Activated naive CD8-positive, alpha-beta T cell treated with anti-CD3 and anti-CD28 coated beads, Interleukin-2, amount 50 U/mL, for 24 hours (primary cell): ENCODE results near the gene DLG2.

Experiments used
- ATAC-seq: fragments of 150-1000 bp; cut with Tn5 transposase; one replicate; pipeline ENCODE4 v1.10.0; 2021
- DNase-seq: peaks from one replicate; pipeline ENCODE4 v3.0.0; 2021
- H3K27ac Mint-ChIP-seq: one replicate; pipeline ENCODE4 v1.8.0; 2021; ENCODE audit warnings: mild to moderate bottlenecking, mixed read lengths
- H3K27me3 Mint-ChIP-seq: one replicate; pipeline ENCODE4 v1.8.0; 2021; ENCODE audit warnings: mixed read lengths
- H3K36me3 Mint-ChIP-seq: one replicate; pipeline ENCODE4 v1.8.0; 2021; ENCODE audit warnings: low read depth, mixed read lengths
- H3K4me1 Mint-ChIP-seq: one replicate; pipeline ENCODE4 v1.8.0; 2021; ENCODE audit warnings: mixed read lengths
- H3K4me3 Mint-ChIP-seq: one replicate; pipeline ENCODE4 v1.8.0; 2021; ENCODE audit warnings: mild to moderate bottlenecking, moderate library complexity, mixed read lengths
- H3K9me3 Mint-ChIP-seq: one replicate; pipeline ENCODE4 v1.8.0; 2021; ENCODE audit warnings: mixed read lengths

Gene DLG2

DNA sequence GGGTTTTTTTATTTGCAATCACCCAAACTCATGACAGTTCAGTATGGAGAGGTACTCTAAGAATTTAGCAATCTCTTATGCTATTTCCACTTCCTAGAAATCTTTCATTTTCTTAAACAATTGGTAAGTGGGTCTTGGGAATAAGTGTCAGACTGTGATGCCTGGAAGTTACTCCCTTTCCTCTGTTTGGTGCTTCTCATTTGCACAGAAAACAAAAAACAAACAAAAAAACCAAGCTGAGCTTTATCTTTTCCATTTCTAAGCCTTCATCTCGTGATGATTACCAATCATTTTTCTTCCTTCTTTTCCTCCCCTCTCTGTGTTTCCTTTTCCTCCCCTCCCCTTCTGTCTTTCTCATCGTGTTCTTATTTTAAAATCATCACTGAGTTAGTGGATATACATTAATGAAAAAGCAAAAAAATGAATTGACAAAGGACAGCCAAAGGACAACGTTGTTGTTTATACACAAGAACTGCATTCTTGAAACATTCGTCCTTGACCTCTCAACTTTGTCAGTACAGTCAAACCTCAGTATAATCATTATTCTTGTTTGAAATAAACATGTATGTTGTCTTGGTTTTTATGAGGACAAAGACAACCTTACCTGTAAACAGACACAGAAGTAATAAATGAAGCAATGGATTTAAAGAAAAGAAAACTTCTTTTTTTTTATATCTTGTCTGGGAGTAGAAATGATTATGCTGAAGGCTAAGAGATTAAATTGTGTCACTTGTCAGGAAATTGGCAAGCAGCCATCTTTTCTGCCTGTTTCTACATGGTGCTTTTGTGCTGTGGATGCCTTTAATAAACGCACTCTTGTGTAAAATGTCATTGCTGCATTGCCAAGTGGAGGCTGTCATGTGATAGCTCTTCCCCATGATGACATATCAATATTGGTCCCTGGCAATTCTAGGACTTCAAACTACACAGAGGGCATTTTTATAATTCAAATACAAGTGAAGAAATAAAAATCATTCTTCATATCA is 1537.8 kb downstream of the DLG2 start:
- DNase-seq (no peak), ATAC-seq (no peak)
- Mint-ChIP-seq H3K36me3 (no peaks in the 10 kb centered on the region), H3K4me3 (no peak overlapping the region), H3K9me3 (peaks cover 4% of the 10 kb centered on the region), H3K27me3 (no peaks in the 10 kb centered on the region), H3K27ac (no peak overlapping the region), H3K4me1 (no peaks in the 10 kb centered on the region)

DNA sequence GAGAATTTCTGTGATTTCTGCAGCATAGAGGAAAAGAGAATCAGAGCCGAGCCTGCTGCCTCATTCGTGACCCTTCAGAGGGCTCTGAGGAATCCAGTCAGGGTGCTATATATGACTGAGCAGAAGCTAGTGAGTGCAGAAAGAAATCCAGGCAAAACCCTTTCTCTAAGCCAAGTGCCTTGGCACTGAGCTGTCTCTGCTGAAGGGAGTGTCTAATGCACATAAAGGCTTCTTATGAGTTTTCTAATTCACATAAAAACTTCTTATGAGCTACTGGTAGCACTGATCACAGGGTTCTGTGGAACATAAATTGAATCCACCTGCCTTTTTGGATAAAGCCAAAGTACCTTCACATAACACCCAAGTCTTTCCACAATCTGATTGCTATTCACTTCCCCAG is 1555.3 kb downstream of the DLG2 start:
- H3K4me3 Mint-ChIP-seq = no peak overlapping the region
- no peaks in the 10 kb centered on the region for H3K36me3 Mint-ChIP-seq
- DNase-seq (no peak), ATAC-seq (no peak)
- no peaks in the 10 kb centered on the region for H3K4me1 Mint-ChIP-seq
- H3K9me3 Mint-ChIP-seq = peaks cover 4% of the 10 kb centered on the region
- H3K27me3 Mint-ChIP-seq = no peaks in the 10 kb centered on the region
- H3K27ac Mint-ChIP-seq = no peak overlapping the region

DNA sequence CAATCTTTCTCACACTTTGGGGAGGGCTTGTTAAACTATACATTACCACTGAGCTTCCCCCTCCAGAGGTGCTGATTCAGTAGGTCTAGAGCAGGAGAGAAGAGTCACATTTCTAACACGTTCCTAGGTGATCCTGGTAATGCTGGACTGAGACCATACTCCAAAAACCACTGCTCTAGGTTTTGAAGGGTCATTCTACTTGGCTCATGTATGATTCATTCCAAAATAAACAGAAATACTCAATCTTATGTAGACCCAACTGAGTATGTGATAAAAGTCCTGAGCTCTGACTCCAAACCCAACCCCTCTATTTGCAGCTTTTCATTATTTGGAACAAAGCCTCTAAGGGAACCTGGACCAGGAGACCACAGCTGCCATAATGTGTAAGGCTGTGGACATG is 1558.1 kb downstream of the DLG2 start:
- Mint-ChIP-seq H3K27ac (no peak overlapping the region), H3K27me3 (no peaks in the 10 kb centered on the region), H3K4me3 (no peak overlapping the region), H3K36me3 (no peaks in the 10 kb centered on the region), H3K4me1 (no peaks in the 10 kb centered on the region), H3K9me3 (no peaks in the 10 kb centered on the region)
- ATAC-seq (no peak), DNase-seq (no peak)

- DNase-seq = no peak
- Mint-ChIP-seq H3K9me3 (peaks cover 8% of the 10 kb centered on the region), H3K27ac (no peak overlapping the region), H3K4me3 (no peak overlapping the region), H3K4me1 (no peaks in the 10 kb centered on the region), H3K27me3 (no peaks in the 10 kb centered on the region), H3K36me3 (no peaks in the 10 kb centered on the region)
- ATAC-seq = no peak
These were observed 1565.4 kb downstream of the DLG2 start for GRCh38 chr11:84061726-84062125.

GRCh38 chr11:84056653-84057376 is 1570.3 kb downstream of the DLG2 start:
- H3K27me3 Mint-ChIP-seq = no peaks in the 10 kb centered on the region
- ATAC-seq (no peak), DNase-seq (no peak)
- H3K4me1 Mint-ChIP-seq = no peaks in the 10 kb centered on the region
- H3K9me3 Mint-ChIP-seq = peaks cover 12% of the 10 kb centered on the region
- H3K27ac Mint-ChIP-seq = no peak overlapping the region
- no peak overlapping the region for H3K4me3 Mint-ChIP-seq
- no peaks in the 10 kb centered on the region for H3K36me3 Mint-ChIP-seq

GRCh38 chr11:84045146-84045545 is 1582.0 kb downstream of the DLG2 start:
- Mint-ChIP-seq H3K9me3 (peaks cover 36% of the 10 kb centered on the region), H3K4me1 (no peaks in the 10 kb centered on the region), H3K4me3 (no peak overlapping the region), H3K27ac (no peak overlapping the region), H3K36me3 (no peaks in the 10 kb centered on the region), H3K27me3 (no peaks in the 10 kb centered on the region)
- DNase-seq (no peak), ATAC-seq (no peak)

DNA sequence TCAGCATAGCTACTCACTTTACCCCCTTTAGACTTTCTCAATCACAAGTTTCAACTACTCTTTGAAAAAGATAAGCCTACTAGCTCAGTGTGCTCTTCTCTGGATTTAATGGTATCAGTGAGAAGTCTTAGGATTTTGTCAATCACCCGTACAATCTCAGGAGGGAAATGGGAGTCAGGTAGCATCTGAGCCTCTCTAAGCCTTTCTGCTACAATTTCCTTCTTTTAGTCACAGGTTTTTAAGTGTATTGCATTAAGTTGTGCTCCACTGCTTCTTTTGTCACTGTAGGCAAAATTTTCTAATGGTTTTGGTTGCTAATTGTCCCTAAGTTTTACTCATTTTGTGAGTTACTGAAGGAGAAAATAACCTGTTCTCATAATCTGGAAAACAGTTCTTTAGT is 1582.4 kb downstream of the DLG2 start:
- H3K27ac Mint-ChIP-seq = no peak overlapping the region
- no peak for DNase-seq
- no peaks in the 10 kb centered on the region for H3K27me3 Mint-ChIP-seq
- no peaks in the 10 kb centered on the region for H3K4me1 Mint-ChIP-seq
- no peaks in the 10 kb centered on the region for H3K36me3 Mint-ChIP-seq
- no peak for ATAC-seq
- peaks cover 32% of the 10 kb centered on the region for H3K9me3 Mint-ChIP-seq
- no peak overlapping the region for H3K4me3 Mint-ChIP-seq

GRCh38 chr11:84036664-84037194 is 1590.4 kb downstream of the DLG2 start:
- H3K27ac Mint-ChIP-seq = no peak overlapping the region
- H3K4me3 Mint-ChIP-seq = no peak overlapping the region
- H3K4me1 Mint-ChIP-seq = no peaks in the 10 kb centered on the region
- no peaks in the 10 kb centered on the region for H3K27me3 Mint-ChIP-seq
- DNase-seq = no peak
- peaks cover 24% of the 10 kb centered on the region for H3K9me3 Mint-ChIP-seq
- no peak for ATAC-seq
- no peaks in the 10 kb centered on the region for H3K36me3 Mint-ChIP-seq

DNA sequence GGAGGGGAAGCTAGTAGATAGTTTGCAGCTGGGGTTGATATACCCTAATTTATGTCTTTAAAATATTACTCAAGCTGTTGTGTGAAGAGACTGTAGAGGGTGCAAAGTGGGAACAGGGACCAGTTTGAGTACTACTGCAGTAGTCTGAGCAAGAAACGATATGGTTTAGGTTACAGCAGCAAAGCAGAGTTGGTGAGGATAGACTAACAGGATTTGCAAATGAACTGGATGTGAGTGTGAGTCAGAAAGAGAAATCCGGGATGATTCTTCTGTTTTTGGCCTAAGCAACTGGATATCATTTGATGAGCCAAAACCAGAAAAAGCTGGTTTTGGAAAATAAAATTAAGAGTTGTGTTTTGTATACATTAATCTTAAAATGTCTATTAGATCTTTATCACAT is 1591.5 kb downstream of the DLG2 start:
- Mint-ChIP-seq H3K27ac (no peak overlapping the region), H3K4me3 (no peak overlapping the region), H3K27me3 (no peaks in the 10 kb centered on the region), H3K36me3 (no peaks in the 10 kb centered on the region), H3K9me3 (peaks cover 18% of the 10 kb centered on the region), H3K4me1 (no peaks in the 10 kb centered on the region)
- DNase-seq = no peak
- no peak for ATAC-seq

DNA sequence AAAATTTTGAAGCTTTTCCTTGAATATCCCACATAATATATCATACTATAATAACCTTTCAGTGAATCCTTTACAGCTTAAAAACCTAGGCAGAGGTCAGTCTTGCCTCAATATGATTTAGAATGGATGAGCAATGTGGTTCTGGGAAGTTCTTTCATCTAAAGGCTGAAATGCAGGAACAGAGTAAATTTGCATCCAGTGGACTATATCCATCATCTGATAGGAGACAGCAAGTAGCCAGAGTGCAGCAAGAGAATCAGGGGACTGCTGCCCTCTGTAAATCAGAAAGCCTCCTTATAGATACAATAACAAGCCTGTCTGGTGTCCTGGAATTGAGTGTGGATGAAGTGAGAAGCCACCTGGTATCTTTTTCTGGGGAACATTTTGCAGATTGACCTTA is 1592.7 kb downstream of the DLG2 start:
- ATAC-seq (no peak), DNase-seq (no peak)
- Mint-ChIP-seq H3K36me3 (no peaks in the 10 kb centered on the region), H3K4me1 (no peaks in the 10 kb centered on the region), H3K27me3 (no peaks in the 10 kb centered on the region), H3K27ac (no peak overlapping the region), H3K9me3 (peaks cover 18% of the 10 kb centered on the region), H3K4me3 (no peak overlapping the region)

DNA sequence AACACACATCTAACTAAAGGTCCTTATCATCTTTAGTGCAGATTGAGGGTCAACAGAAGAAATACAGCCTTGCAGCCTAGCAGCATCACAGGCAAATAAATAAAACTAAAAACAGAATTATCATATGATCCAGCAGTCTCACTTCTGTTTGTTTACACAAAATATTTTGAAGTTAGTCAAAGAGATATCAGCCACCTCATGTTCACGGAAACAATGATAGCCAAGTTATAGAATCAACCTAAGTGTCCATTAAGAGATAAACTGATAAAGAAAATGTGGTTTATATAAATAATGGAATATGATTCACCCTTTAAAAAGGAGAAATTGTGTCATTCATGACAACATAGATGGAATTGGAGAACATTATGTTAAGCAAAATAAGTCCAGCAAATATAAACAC is 1602.9 kb downstream of the DLG2 start:
- Mint-ChIP-seq H3K4me1 (no peaks in the 10 kb centered on the region), H3K27me3 (no peaks in the 10 kb centered on the region), H3K9me3 (peaks cover 8% of the 10 kb centered on the region), H3K27ac (no peak overlapping the region), H3K4me3 (no peak overlapping the region), H3K36me3 (no peaks in the 10 kb centered on the region)
- DNase-seq = no peak
- no peak for ATAC-seq

DNA sequence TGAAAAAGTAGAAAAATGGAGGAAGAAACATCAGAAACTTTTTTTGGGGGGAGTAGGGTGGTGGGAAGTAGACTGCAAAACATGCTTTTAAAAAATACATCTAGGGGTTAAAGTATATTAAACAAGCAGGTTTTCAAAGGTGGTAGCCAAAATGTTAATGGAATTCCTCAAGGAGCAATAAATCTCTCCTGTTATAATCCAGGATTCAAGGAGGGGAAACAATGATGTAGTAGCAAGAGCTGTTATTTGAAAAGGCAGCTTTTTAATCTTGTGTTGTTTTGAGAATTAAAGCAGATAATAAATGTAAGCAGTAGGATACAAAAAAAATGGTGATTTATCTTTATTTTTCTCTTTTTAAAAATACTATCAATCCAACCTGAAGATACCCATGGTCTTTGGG is 1604.4 kb downstream of the DLG2 start:
- Mint-ChIP-seq H3K4me3 (no peak overlapping the region), H3K27me3 (no peaks in the 10 kb centered on the region), H3K9me3 (peaks cover 4% of the 10 kb centered on the region), H3K27ac (no peak overlapping the region), H3K36me3 (no peaks in the 10 kb centered on the region), H3K4me1 (no peaks in the 10 kb centered on the region)
- DNase-seq (no peak), ATAC-seq (no peak)

DNA sequence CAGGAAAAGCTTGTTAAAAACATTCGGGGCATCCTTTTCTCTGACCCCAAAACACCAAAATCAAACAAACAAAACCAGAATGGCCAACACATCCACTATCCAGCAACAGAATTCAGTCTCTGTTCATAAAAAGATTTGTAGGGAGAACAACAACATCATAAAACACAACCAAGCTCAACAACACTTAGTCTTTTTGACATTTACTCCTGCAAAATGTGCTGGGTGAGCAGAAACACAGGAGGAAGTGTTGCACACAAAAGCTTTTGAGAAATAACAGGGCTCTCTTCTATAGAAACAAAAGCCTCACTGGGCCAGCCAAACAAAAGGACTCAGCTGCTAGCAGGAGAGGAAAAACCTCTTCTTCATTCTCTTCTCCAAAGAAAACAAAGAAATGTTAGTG is 1604.9 kb downstream of the DLG2 start:
- no peaks in the 10 kb centered on the region for H3K36me3 Mint-ChIP-seq
- no peak overlapping the region for H3K27ac Mint-ChIP-seq
- peaks cover 4% of the 10 kb centered on the region for H3K9me3 Mint-ChIP-seq
- H3K27me3 Mint-ChIP-seq = no peaks in the 10 kb centered on the region
- ATAC-seq (no peak), DNase-seq (no peak)
- H3K4me1 Mint-ChIP-seq = no peaks in the 10 kb centered on the region
- no peak overlapping the region for H3K4me3 Mint-ChIP-seq

- H3K27me3 Mint-ChIP-seq = no peaks in the 10 kb centered on the region
- no peak for DNase-seq
- no peak overlapping the region for H3K4me3 Mint-ChIP-seq
- no peaks in the 10 kb centered on the region for H3K4me1 Mint-ChIP-seq
- H3K9me3 Mint-ChIP-seq = peaks cover 4% of the 10 kb centered on the region
- H3K27ac Mint-ChIP-seq = no peak overlapping the region
- ATAC-seq = no peak
- H3K36me3 Mint-ChIP-seq = no peaks in the 10 kb centered on the region
These were observed 1605.9 kb downstream of the DLG2 start for GRCh38 chr11:84021291-84021690.
